Measurements from ENCODE around the gene CDH23.

CDH23 gene

GRCh38 chr10:71761541-71762113, 364.9 kb downstream of the CDH23 start:
- no peak for TF ChIP-seq SIN3A (IDR thresholded peaks at IDR 0.05; ENCODE audit: borderline replicate concordance, insufficient read depth, low read length)
- no peak for TF ChIP-seq TAF1 (IDR thresholded peaks at IDR 0.05; ENCODE audit: borderline replicate concordance, insufficient read depth, low read length)
- TF ChIP-seq POLR2AphosphoS5 (IDR thresholded peaks at IDR 0.05; ENCODE audit: low read depth, low read length), result no peak
- TF ChIP-seq REST (IDR thresholded peaks at IDR 0.05; ENCODE audit: insufficient read depth in 1 of 2, low read depth in 2 of 2, low read length in 2 of 2), result no peak
- no peak for TF ChIP-seq FOXP2 (optimal IDR thresholded peaks at IDR 0.05; ENCODE audit: borderline replicate concordance, extremely low read depth, extremely low read length, insufficient read depth)

DNA sequence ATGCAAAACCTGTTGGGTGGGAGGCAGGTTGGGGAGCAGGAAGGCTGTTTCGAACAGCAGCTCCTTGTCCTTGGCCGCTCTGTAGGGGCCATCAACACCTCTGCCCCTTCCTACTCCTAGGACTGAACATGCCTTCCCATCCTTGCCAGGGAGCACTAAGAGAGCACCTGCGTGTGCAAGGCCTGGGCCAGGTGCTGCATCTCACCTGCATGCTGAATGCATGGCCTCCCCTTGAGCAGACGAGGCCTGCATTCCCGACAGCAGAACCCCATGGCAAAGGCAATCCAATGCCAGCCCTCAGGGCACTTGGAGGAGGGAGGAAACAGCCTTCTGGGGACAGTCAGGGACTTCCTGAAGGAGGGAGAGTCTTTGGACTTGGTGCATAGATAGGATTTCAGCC, 365.6 kb downstream of the CDH23 start:
- no peak for TF ChIP-seq SIN3A (IDR thresholded peaks at IDR 0.05; ENCODE audit: borderline replicate concordance, insufficient read depth, low read length)
- no peak for TF ChIP-seq POLR2AphosphoS5 (IDR thresholded peaks at IDR 0.05; ENCODE audit: low read depth, low read length)
- TF ChIP-seq FOXP2 (optimal IDR thresholded peaks at IDR 0.05; ENCODE audit: borderline replicate concordance, extremely low read depth, extremely low read length, insufficient read depth), result no peak
- TF ChIP-seq REST (IDR thresholded peaks at IDR 0.05; ENCODE audit: insufficient read depth in 1 of 2, low read depth in 2 of 2, low read length in 2 of 2), result no peak
- no peak for TF ChIP-seq TAF1 (IDR thresholded peaks at IDR 0.05; ENCODE audit: borderline replicate concordance, insufficient read depth, low read length)

DNA sequence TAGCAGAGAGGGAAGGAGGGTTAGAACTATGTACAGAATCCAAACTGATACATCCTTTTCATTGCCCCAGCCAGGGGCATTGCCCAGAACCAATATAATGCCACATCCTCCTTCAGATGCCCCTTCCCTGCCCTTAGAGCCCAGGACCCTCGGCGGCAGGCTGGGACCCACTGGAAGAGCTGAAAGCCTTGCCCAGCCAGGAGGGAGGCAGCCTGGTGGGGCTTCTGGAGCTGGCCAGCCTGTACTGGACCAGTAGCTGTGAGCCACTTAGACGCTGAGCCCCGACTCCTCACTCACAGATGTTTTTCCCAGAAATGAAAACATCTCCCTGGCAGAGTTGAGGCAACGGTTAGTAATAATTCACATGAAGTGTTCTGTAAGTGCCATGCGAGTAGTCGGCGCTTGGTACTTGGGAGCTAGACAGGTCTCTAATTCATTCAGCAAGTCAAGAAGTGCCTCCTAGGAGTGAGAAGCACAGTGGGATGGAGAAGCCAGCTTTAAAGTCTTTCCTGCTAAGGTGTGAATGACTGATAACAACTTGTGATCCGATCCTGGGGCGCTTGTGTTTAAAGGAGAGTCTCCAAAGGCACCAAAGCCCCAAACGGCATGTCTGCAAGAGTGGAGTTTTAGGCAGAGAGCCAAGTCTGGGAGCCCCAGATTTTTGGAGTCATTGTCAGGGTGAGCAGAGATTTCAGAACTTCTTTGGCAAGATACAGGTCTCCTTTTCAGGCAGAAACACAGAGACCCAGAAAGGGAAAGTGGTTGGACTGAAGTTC, 366.8 kb downstream of the CDH23 start:
- TF ChIP-seq SIN3A (IDR thresholded peaks at IDR 0.05; ENCODE audit: borderline replicate concordance, insufficient read depth, low read length) (no peak), REST (IDR thresholded peaks at IDR 0.05; ENCODE audit: insufficient read depth in 1 of 2, low read depth in 2 of 2, low read length in 2 of 2) (no peak), POLR2AphosphoS5 (IDR thresholded peaks at IDR 0.05; ENCODE audit: low read depth, low read length) (no peak), TAF1 (IDR thresholded peaks at IDR 0.05; ENCODE audit: borderline replicate concordance, insufficient read depth, low read length) (no peak), FOXP2 (optimal IDR thresholded peaks at IDR 0.05; ENCODE audit: borderline replicate concordance, extremely low read depth, extremely low read length, insufficient read depth) (no peak)

- TF ChIP-seq REST (IDR thresholded peaks at IDR 0.05; ENCODE audit: insufficient read depth in 1 of 2, low read depth in 2 of 2, low read length in 2 of 2), result no peak
- TF ChIP-seq TAF1 (IDR thresholded peaks at IDR 0.05; ENCODE audit: borderline replicate concordance, insufficient read depth, low read length), result no peak
- no peak for TF ChIP-seq FOXP2 (optimal IDR thresholded peaks at IDR 0.05; ENCODE audit: borderline replicate concordance, extremely low read depth, extremely low read length, insufficient read depth)
- TF ChIP-seq SIN3A (IDR thresholded peaks at IDR 0.05; ENCODE audit: borderline replicate concordance, insufficient read depth, low read length), result no peak
- no peak for TF ChIP-seq POLR2AphosphoS5 (IDR thresholded peaks at IDR 0.05; ENCODE audit: low read depth, low read length)
Measured at GRCh38 chr10:71765176-71765904, 368.6 kb downstream of the CDH23 start.
